Loucy (cell line): ENCODE measurements around the gene FITM1.
A peak's percentile ranks its signal among the peaks of the same experiment; 100 is the strongest.

Experiments
- H2AFZ ChIP-seq: fragments of 200-600 bp; sonication (generic); 2 replicates; pipeline ENCODE4 v1.6.0; 2016; ENCODE audit warnings: antibody characterized with exemption, mild to moderate bottlenecking, low read length, moderate library complexity
- H3F3A ChIP-seq: fragments of 200-600 bp; 2 replicates; pipeline ENCODE4 v1.6.0; 2016; ENCODE audit warnings: antibody characterized with exemption, low read depth, mild to moderate bottlenecking
- H3K27me3 ChIP-seq: fragments of 200-600 bp; sonication (generic); 2 replicates; pipeline ENCODE4 v1.6.1; 2014; ENCODE audit warnings: low read length, mild to moderate bottlenecking; ENCODE audit not compliant: insufficient read depth, poor library complexity, severe bottlenecking
- H3K36me3 ChIP-seq: fragments of 200-600 bp; sonication (generic); 2 replicates; pipeline ENCODE4 v1.6.1; 2016; ENCODE audit warnings: low read length; ENCODE audit not compliant: insufficient read depth
- H3K4me1 ChIP-seq: fragments of 200-600 bp; sonication (generic); 2 replicates; pipeline ENCODE4 v1.5.1; 2014; ENCODE audit warnings: low read length, mild to moderate bottlenecking; ENCODE audit not compliant: insufficient read depth, poor library complexity, severe bottlenecking
- H3K4me2 ChIP-seq: fragments of 200-600 bp; sonication (generic); 2 replicates; pipeline ENCODE4 v1.6.0; 2014; ENCODE audit warnings: antibody characterized with exemption, low read length, low read depth, mild to moderate bottlenecking; ENCODE audit not compliant: poor library complexity, severe bottlenecking
- H3K4me3 ChIP-seq: fragments of 200-600 bp; sonication (generic); 2 replicates; pipeline ENCODE4 v1.5.1; 2014; ENCODE audit warnings: low read length, mild to moderate bottlenecking, mixed read lengths; ENCODE audit not compliant: poor library complexity, severe bottlenecking
- H3K79me2 ChIP-seq: fragments of 200-600 bp; sonication (generic); 2 replicates; pipeline ENCODE4 v1.6.1; 2014; ENCODE audit warnings: low read length; ENCODE audit not compliant: insufficient read depth
- H3K9ac ChIP-seq: fragments of 200-600 bp; sonication (generic); 2 replicates; pipeline ENCODE4 v1.6.0; 2014; ENCODE audit warnings: mild to moderate bottlenecking, low read depth, low read length, moderate library complexity; ENCODE audit not compliant: poor library complexity, severe bottlenecking
- H3K9me2 ChIP-seq: fragments of 200-600 bp; sonication (generic); replicated peaks from 2 replicates; pipeline ENCODE4 v1.6.1; 2016; ENCODE audit warnings: low read depth, low read length, mixed read lengths
- H3K9me3 ChIP-seq: fragments of 200-600 bp; sonication (generic); 2 replicates; pipeline ENCODE4 v1.6.1; 2014; ENCODE audit warnings: mild to moderate bottlenecking, antibody characterized with exemption, low read length, low read depth; ENCODE audit not compliant: insufficient read depth
- H4K20me1 ChIP-seq: fragments of 200-600 bp; sonication (generic); 2 replicates; pipeline ENCODE4 v1.6.0; 2014; ENCODE audit warnings: antibody characterized with exemption, low read length, mild to moderate bottlenecking; ENCODE audit not compliant: insufficient read depth, poor library complexity, severe bottlenecking
- EZH2phosphoT487 ChIP-seq: fragments of 200-600 bp; IDR thresholded peaks from 2 replicates; pipeline ENCODE4 v1.6.1; 2018; ENCODE audit warnings: antibody characterized with exemption, mild to moderate bottlenecking, moderate library complexity, borderline replicate concordance
- TF ChIP-seq, protein P1 (sequence below): fragments of 200-600 bp; sonication (generic); conservative IDR thresholded peaks from 2 replicates; pipeline ENCODE4 v1.5.1; 2014; ENCODE audit warnings: mild to moderate bottlenecking, antibody characterized with exemption, low read length

The FITM1 gene

DNA sequence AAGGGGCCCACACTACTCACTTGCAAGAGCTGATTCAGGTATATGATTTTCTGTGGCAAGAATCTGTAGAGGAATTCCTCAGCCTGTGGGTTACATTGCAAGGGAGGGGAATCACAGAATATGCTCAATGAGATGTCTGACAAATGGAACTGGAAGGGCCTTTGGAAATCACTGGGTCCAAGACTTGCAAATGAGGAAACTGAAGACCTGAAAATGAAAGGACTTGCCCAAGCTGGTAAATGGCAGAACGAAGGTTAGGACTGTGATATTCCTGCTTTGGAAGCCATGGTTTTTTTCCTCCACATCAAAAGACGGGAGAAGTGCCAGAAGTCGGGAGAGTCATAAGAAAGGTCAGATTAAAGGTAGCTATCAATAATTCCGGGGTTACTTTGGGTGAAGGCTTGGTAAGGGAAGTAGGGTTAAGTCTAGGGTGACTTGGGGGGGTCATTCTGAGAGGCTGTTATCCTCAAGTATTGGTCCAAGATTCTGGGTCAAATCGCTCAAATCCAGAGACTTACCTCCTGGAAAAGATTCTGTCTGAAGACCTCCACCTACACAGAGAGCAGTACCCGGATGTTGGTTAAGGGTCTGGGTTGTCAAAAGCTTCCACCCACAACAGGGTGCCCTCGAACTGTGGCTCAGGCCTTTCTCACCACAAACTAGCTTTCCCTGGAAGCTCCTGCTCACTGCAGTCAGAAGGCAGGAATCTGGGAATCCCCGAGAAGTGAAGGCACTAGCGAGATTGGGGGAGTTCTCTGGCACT lies 15.4 kb downstream of the FITM1 start:
- peaks cover 73% of the 10 kb centered on the region for H3K79me2 ChIP-seq
- H3K4me2 ChIP-seq = peak overlapping the region; percentile 100
- H3K36me3 ChIP-seq = peaks cover 10% of the 10 kb centered on the region; the same call in 1 of the 2 replicates

GRCh38 chr14:24146453-24146977 lies 16.1 kb downstream of the FITM1 start, which contains the start of gene PSME2:
Gene PSME2 (minus strand): TSS chr14:24146610. CDS start chr14:24146581, 29 bp downstream.
- Histone ChIP-seq H2AFZ (peak within 1 kb of the TSS; percentile 94), H3K4me3 (peak within 1 kb of the TSS; percentile 100), H3K27me3 (no peaks in the 10 kb centered on the region), H4K20me1 (peaks cover 29% of the 10 kb centered on the region), H3K4me2 (peak within 1 kb of the TSS; percentile 100), H3K36me3 (peaks cover 16% of the 10 kb centered on the region; the same call in 1 of the 2 replicates), H3K79me2 (peaks cover 74% of the 10 kb centered on the region), H3K4me1 (peaks cover 35% of the 10 kb centered on the region), H3F3A (0 out of 2 replicates have a peak, but pooled peaks cover 2% of the 10 kb centered on the region), H3K9me3 (no peaks in the 10 kb centered on the region), H3K9ac (peak within 1 kb of the TSS; percentile 95), H3K9me2 (no peaks in the 10 kb centered on the region)
- TF ChIP-seq, protein P1, sequence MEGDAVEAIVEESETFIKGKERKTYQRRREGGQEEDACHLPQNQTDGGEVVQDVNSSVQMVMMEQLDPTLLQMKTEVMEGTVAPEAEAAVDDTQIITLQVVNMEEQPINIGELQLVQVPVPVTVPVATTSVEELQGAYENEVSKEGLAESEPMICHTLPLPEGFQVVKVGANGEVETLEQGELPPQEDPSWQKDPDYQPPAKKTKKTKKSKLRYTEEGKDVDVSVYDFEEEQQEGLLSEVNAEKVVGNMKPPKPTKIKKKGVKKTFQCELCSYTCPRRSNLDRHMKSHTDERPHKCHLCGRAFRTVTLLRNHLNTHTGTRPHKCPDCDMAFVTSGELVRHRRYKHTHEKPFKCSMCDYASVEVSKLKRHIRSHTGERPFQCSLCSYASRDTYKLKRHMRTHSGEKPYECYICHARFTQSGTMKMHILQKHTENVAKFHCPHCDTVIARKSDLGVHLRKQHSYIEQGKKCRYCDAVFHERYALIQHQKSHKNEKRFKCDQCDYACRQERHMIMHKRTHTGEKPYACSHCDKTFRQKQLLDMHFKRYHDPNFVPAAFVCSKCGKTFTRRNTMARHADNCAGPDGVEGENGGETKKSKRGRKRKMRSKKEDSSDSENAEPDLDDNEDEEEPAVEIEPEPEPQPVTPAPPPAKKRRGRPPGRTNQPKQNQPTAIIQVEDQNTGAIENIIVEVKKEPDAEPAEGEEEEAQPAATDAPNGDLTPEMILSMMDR = no peak
- no peak for TF ChIP-seq EZH2phosphoT487

More for the DNA sequence above, 15.4 kb downstream of the FITM1 start:
- H2AFZ ChIP-seq = 0 out of 2 replicates have a peak overlapping the region, but pooled peaks have one; percentile 94
- TF ChIP-seq, protein P1 = no peak
- no peak for TF ChIP-seq EZH2phosphoT487
- H3K4me3 ChIP-seq = peak overlapping the region; percentile 100
- 0 out of 2 replicates have a peak, but pooled peaks cover 2% of the 10 kb centered on the region for H3F3A ChIP-seq
- H3K9me2 ChIP-seq = no peaks in the 10 kb centered on the region
- H3K9me3 ChIP-seq = no peaks in the 10 kb centered on the region
- peaks cover 35% of the 10 kb centered on the region for H3K4me1 ChIP-seq
- H3K27me3 ChIP-seq = no peaks in the 10 kb centered on the region
- peak overlapping the region; percentile 95 for H3K9ac ChIP-seq
- H4K20me1 ChIP-seq = peaks cover 29% of the 10 kb centered on the region

GRCh38 chr14:24146978-24147760 lies 16.7 kb downstream of the FITM1 start, which contains the start of gene RNF31:
Gene RNF31 (plus strand): TSS chr14:24147498. CDS start chr14:24147699, 201 bp downstream.
- Histone ChIP-seq H3K36me3 (peaks cover 22% of the 10 kb centered on the region; the same call in 1 of the 2 replicates), H3K79me2 (peaks cover 74% of the 10 kb centered on the region), H3K9me2 (no peaks in the 10 kb centered on the region), H4K20me1 (peaks cover 29% of the 10 kb centered on the region), H3K4me1 (peaks cover 31% of the 10 kb centered on the region), H3K27me3 (no peaks in the 10 kb centered on the region), H3K9ac (peak within 1 kb of the TSS; percentile 95), H3F3A (0 out of 2 replicates have a peak, but pooled peaks cover 2% of the 10 kb centered on the region), H3K4me2 (peak within 1 kb of the TSS; percentile 100), H3K9me3 (no peaks in the 10 kb centered on the region), H2AFZ (peak within 1 kb of the TSS; percentile 94), H3K4me3 (peak within 1 kb of the TSS; percentile 100)
- TF ChIP-seq EZH2phosphoT487 = no peak
